GM06990 (cell line): Measurements from ENCODE around the gene ZNF142.
A peak's percentile ranks its signal among the peaks of the same experiment; 100 is the strongest.

Source experiments
- DNase-seq: peaks from one replicate; pipeline ENCODE4 v3.0.0-alpha.2; 2011; ENCODE audit not compliant: insufficient read length; ENCODE audit errors: extremely low read depth
- H3K27me3 ChIP-seq: replicated peaks from 2 replicates; pipeline ENCODE4 v1.6.0; 2011; ENCODE audit warnings: low read length; ENCODE audit not compliant: control insufficient read depth, insufficient read depth
- H3K36me3 ChIP-seq: 2 replicates; pipeline ENCODE4 v1.5.1; 2011; ENCODE audit warnings: low read length; ENCODE audit not compliant: control insufficient read depth, insufficient read depth
- H3K4me3 ChIP-seq: replicated peaks from 2 replicates; pipeline ENCODE4 v1.5.1; 2011; ENCODE audit warnings: low read depth, mild to moderate bottlenecking, control low read depth, low read length
- CTCF ChIP-seq: IDR thresholded peaks from 2 replicates; pipeline ENCODE4 v1.5.1; 2011; ENCODE audit warnings: low read length, control low read depth, mild to moderate bottlenecking, inconsistent platforms; ENCODE audit not compliant: insufficient read depth, poor library complexity, severe bottlenecking

Gene ZNF142

GRCh38 chr2:218659258-218659987, at the start of gene ZNF142, which contains the start of gene BCS1L:
Gene ZNF142, minus strand, starts transcription at chr2:218659623. Its CDS starts 3,194 bp downstream, at chr2:218656429.
Gene BCS1L, plus strand, starts transcription at chr2:218659683. Its CDS starts 1,305 bp downstream, at chr2:218660988.
- H3K27me3 ChIP-seq = no peaks in the 10 kb centered on the region
- DNase-seq = peak; percentile 89
- peaks cover 28% of the 10 kb centered on the region for H3K36me3 ChIP-seq
- TF ChIP-seq CTCF = no peak
- peak within 1 kb of the TSS; percentile 88 for H3K4me3 ChIP-seq

GRCh38 chr2:218708086-218708485, 48.7 kb upstream of the ZNF142 start:
- Histone ChIP-seq H3K27me3 (no peaks in the 10 kb centered on the region), H3K36me3 (no peaks in the 10 kb centered on the region), H3K4me3 (no peak overlapping the region)
- TF ChIP-seq CTCF = no peak
- peak; percentile 80 for DNase-seq

GRCh38 chr2:218703341-218703740, 43.9 kb upstream of the ZNF142 start:
- peaks cover 3% of the 10 kb centered on the region for H3K36me3 ChIP-seq
- TF ChIP-seq CTCF = no peak
- no peak for DNase-seq
- H3K27me3 ChIP-seq = no peaks in the 10 kb centered on the region
- no peak overlapping the region for H3K4me3 ChIP-seq

GRCh38 chr2:218701806-218702205, 42.4 kb upstream of the ZNF142 start:
- no peak for TF ChIP-seq CTCF
- H3K27me3 ChIP-seq = no peaks in the 10 kb centered on the region
- H3K36me3 ChIP-seq = peaks cover 3% of the 10 kb centered on the region
- DNase-seq = no peak
- H3K4me3 ChIP-seq = no peak overlapping the region

- no peaks in the 10 kb centered on the region for H3K27me3 ChIP-seq
- H3K36me3 ChIP-seq = peaks cover 6% of the 10 kb centered on the region
- TF ChIP-seq CTCF = no peak
- H3K4me3 ChIP-seq = no peak overlapping the region
- DNase-seq = no peak
Observed at GRCh38 chr2:218698885-218699284, 39.5 kb upstream of the ZNF142 start.
